ENCODE measurements around the gene MYO7B. TPM values are rescaled to one million over a fixed set of nuclear protein-coding genes. Genes with fewer than 3 reads are reported as not detected.

The MYO7B gene
- 10 to 100 TPM in 3 of 6 donors, 1 to 10 TPM in 3; 1.7 to 44.3 (median 12.0) TPM for polyA plus RNA-seq (ENCODE audit: low read depth in 6 of 6)

- H3K4me1 Mint-ChIP-seq, result no peaks in the 10 kb centered on the region
- H3K4me3 Mint-ChIP-seq, result peak within 1 kb of the TSS in 1 of 8 donors; percentile 6
- ATAC-seq (ENCODE audit: low read depth in 2 of 2) (no peak), DNase-seq (no peak)
- peak within 1 kb of the TSS in 1 of 6 donors; percentile 60 for H3K27ac Mint-ChIP-seq
- H3K27me3 Mint-ChIP-seq, result peaks cover 5 to 20% (median 10%) of the 10 kb centered on the region in 3 donors
- H3K9me3 Mint-ChIP-seq, result no peaks in the 10 kb centered on the region
- no peaks in the 10 kb centered on the region for H3K36me3 Mint-ChIP-seq
Measured at GRCh38 chr2:127535422-127535901, at the start of gene MYO7B. TSS of gene MYO7B (plus strand) at chr2:127535683. CDS start at chr2:127559723, 24,040 bp downstream.

DNA sequence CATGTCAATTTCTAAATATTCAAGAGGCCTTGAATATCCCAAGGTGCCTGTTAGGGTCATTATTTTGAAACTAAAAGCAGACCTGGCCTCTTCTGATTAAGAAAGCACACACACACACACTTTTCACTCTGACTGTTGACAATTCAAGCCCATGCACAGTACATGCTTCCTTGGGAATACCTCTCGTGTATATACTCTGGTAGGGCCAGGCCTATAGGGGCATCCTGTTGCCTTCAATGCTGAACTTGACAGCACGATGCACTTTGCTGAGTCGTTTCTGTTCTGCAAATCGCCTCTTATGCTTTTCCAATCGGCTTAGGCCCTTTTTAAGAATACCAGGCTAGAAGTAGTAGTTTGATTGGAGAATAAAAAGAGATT is 49.8 kb upstream of the MYO7B start:
- H3K27me3 Mint-ChIP-seq, result no peaks in the 10 kb centered on the region
- peak overlapping the region in 1 of 8 donors; percentile 5 for H3K4me3 Mint-ChIP-seq
- H3K4me1 Mint-ChIP-seq, result peaks cover 4 to 19% (median 13%) of the 10 kb centered on the region in 3 donors
- peaks cover 26 to 34% of the 10 kb centered on the region in 2 donors for H3K36me3 Mint-ChIP-seq
- DNase-seq (no peak), ATAC-seq (ENCODE audit: low read depth in 2 of 2) (no peak)
- H3K27ac Mint-ChIP-seq, result peak overlapping the region in 5 of 6 donors; percentile 1 to 75 (median 61)
- no peaks in the 10 kb centered on the region for H3K9me3 Mint-ChIP-seq

GRCh38 chr2:127486247-127487058 is 49.0 kb upstream of the MYO7B start:
- ATAC-seq (ENCODE audit: low read depth in 2 of 2) (no peak), DNase-seq (no peak)
- peaks cover 26 to 37% of the 10 kb centered on the region in 2 donors for H3K36me3 Mint-ChIP-seq
- no peaks in the 10 kb centered on the region for H3K27me3 Mint-ChIP-seq
- peaks cover 4 to 19% (median 13%) of the 10 kb centered on the region in 3 donors for H3K4me1 Mint-ChIP-seq
- no peak overlapping the region for H3K4me3 Mint-ChIP-seq
- H3K27ac Mint-ChIP-seq, result peak overlapping the region in 4 of 6 donors; percentile 61 to 71 (median 68)
- H3K9me3 Mint-ChIP-seq, result no peaks in the 10 kb centered on the region

- Mint-ChIP-seq H3K9me3 (no peaks in the 10 kb centered on the region), H3K4me1 (peaks cover 4 to 15% (median 13%) of the 10 kb centered on the region in 3 donors), H3K36me3 (peaks cover 17 to 40% of the 10 kb centered on the region in 2 donors), H3K27ac (peak overlapping the region in 1 of 6 donors; percentile 64), H3K4me3 (no peak overlapping the region), H3K27me3 (no peaks in the 10 kb centered on the region)
- DNase-seq (no peak), ATAC-seq (ENCODE audit: low read depth in 2 of 2) (no peak)
Measured at GRCh38 chr2:127490283-127490682, 45.2 kb upstream of the MYO7B start.

DNA sequence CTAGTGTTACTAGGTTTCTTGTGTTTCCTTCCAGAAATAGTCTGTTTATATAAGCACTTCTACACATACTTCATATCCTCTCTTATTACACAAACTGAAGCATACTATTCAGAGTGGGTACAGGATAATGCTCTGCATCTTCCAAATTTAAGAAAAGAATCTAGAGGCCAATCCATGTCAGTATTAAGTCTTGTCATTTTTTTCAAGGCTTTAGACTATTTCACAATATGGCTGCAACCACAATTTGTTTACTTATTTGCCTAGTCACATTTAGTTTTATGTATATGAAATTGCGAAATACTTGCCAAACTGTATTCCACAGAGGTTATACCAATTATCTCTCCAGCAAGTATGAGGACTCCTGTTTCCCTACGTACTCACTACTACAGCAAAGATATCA is 37.1 kb upstream of the MYO7B start:
- Mint-ChIP-seq H3K36me3 (peaks cover 39 to 47% of the 10 kb centered on the region in 2 donors), H3K9me3 (no peaks in the 10 kb centered on the region)
- no peak for ATAC-seq (ENCODE audit: low read depth in 2 of 2)

GRCh38 chr2:127503491-127503890 is 32.0 kb upstream of the MYO7B start:
- H3K27me3 Mint-ChIP-seq, result no peaks in the 10 kb centered on the region
- DNase-seq (no peak), ATAC-seq (ENCODE audit: low read depth in 2 of 2) (no peak)
- peak overlapping the region in 1 of 6 donors; percentile 50 for H3K27ac Mint-ChIP-seq
- H3K36me3 Mint-ChIP-seq, result peaks cover 35 to 43% of the 10 kb centered on the region in 2 donors
- no peaks in the 10 kb centered on the region for H3K9me3 Mint-ChIP-seq
- H3K4me1 Mint-ChIP-seq, result peaks cover 8 to 18% (median 12%) of the 10 kb centered on the region in 3 donors
- no peak overlapping the region for H3K4me3 Mint-ChIP-seq

More for the DNA sequence above, 37.1 kb upstream of the MYO7B start:
- no peaks in the 10 kb centered on the region for H3K27me3 Mint-ChIP-seq
- no peak for DNase-seq
- H3K27ac Mint-ChIP-seq, result peak overlapping the region in 2 of 6 donors; percentile 9 to 12
- peaks cover 0 to 15% (median 5%) of the 10 kb centered on the region in 3 donors for H3K4me1 Mint-ChIP-seq
- H3K4me3 Mint-ChIP-seq, result no peak overlapping the region

DNA sequence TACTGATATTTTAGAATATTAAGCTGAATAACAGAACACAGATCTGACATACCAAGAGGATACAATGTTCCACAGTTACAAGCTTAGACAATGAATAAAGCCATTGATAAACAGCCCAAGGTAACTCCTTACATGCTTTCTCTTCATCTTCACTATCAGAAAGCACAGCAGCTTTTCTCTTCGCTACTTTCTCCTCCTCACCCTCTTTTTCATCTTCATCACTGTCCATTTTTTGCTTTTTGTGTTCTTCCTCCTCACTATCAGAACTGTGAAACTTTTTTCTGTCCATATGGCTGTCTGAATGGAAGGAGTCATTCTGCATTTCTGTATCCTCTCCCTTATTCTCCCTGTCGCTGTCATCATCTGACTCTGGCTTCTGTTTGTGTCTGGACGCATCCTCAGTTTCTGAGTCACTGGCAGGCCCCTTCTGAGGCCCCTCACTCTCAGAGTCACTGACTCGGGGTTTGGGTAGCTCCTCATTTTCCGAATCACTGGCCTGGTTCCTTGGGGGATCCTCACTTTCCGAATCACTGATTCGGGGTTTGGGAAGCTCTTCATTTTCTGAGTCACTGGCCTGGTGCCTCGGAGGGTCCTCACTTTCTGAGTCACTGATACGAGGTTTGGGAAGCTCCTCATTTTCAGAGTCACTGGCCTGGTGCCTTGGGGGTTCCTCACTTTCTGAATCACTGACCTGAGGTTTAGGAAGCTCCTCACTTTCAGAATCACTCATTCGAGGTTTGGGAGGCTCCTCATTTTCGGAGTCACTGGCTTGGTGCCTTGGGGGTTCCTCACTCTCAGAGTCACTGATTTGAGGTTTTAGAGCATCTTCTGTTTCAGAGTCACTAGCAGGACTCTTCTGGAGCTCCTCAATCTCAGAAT is 30.7 kb upstream of the MYO7B start:
- DNase-seq (no peak), ATAC-seq (ENCODE audit: low read depth in 2 of 2) (no peak)
- peaks cover 20 to 30% (median 21%) of the 10 kb centered on the region in 3 donors for H3K4me1 Mint-ChIP-seq
- H3K4me3 Mint-ChIP-seq, result no peak overlapping the region
- no peaks in the 10 kb centered on the region for H3K27me3 Mint-ChIP-seq
- H3K36me3 Mint-ChIP-seq, result peaks cover 40 to 43% of the 10 kb centered on the region in 2 donors
- H3K9me3 Mint-ChIP-seq, result no peaks in the 10 kb centered on the region
- H3K27ac Mint-ChIP-seq, result peak overlapping the region in 4 of 6 donors; percentile 2 to 85 (median 36)

DNA sequence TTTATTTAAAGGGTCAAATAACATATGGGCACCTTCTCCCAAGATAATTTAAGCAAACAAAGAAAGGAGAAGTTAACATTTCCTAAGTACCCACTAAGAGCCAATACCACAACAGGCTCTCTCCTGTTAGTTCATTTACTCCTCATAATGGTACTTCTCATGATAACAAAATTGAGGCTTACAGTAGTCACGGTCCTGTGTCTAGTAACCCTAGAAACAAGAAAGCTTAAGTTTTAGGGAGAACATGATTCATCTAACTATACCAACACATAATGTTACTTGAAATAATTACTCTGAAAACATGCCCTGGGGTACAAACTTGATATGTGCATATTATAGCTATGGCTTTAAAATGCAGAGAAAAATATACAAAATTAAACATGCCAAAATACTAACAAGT is 29.0 kb upstream of the MYO7B start:
- ATAC-seq (ENCODE audit: low read depth in 2 of 2) (no peak), DNase-seq (no peak)
- H3K4me3 Mint-ChIP-seq, result no peak overlapping the region
- H3K4me1 Mint-ChIP-seq, result peaks cover 31 to 43% (median 33%) of the 10 kb centered on the region in 3 donors
- no peaks in the 10 kb centered on the region for H3K27me3 Mint-ChIP-seq
- H3K27ac Mint-ChIP-seq, result peak overlapping the region in 1 of 6 donors; percentile 22
- H3K9me3 Mint-ChIP-seq, result no peaks in the 10 kb centered on the region
- peaks cover 25 to 31% of the 10 kb centered on the region in 2 donors for H3K36me3 Mint-ChIP-seq

- H3K36me3 Mint-ChIP-seq, result peaks cover 9 to 15% of the 10 kb centered on the region in 2 donors
Measured at GRCh38 chr2:127508023-127508630, 27.4 kb upstream of the MYO7B start.

GRCh38 chr2:127508631-127509034 is 26.9 kb upstream of the MYO7B start:
- H3K4me3 Mint-ChIP-seq, result no peak overlapping the region
- peak overlapping the region in 2 of 6 donors; percentile 31 to 61 for H3K27ac Mint-ChIP-seq
- no peak for ATAC-seq (ENCODE audit: low read depth in 2 of 2)
- H3K9me3 Mint-ChIP-seq, result no peaks in the 10 kb centered on the region
- DNase-seq, result no peak
- no peaks in the 10 kb centered on the region for H3K27me3 Mint-ChIP-seq
- H3K4me1 Mint-ChIP-seq, result peaks cover 35 to 55% (median 50%) of the 10 kb centered on the region in 3 donors
- H3K36me3 Mint-ChIP-seq, result peaks cover 6 to 10% of the 10 kb centered on the region in 2 donors

More at GRCh38 chr2:127508023-127508630, 27.4 kb upstream of the MYO7B start:
- DNase-seq (no peak), ATAC-seq (ENCODE audit: low read depth in 2 of 2) (no peak)
- H3K4me1 Mint-ChIP-seq, result peaks cover 38 to 56% (median 47%) of the 10 kb centered on the region in 3 donors
- H3K9me3 Mint-ChIP-seq, result no peaks in the 10 kb centered on the region
- no peaks in the 10 kb centered on the region for H3K27me3 Mint-ChIP-seq
- no peak overlapping the region for H3K4me3 Mint-ChIP-seq
- peak overlapping the region in 3 of 6 donors; percentile 30 to 70 (median 31) for H3K27ac Mint-ChIP-seq

DNA sequence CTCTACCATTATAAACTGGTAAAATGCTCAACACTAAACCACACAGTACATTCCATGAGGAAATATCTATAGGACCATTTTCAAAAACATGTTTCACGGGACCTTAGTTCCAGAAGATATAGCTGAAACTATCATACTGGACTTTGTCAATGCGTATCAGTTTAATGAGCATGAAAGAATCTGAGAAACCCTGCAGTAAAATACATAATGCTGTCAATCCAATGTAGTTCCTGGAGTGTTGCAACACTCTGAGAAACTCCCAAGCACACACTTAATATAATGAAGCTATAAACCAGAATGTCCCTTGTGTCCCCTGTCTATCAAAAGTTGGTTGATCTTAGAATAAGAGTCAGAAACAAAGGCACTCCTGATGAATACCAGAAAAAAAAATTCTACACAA is 25.4 kb upstream of the MYO7B start:
- no peak overlapping the region for H3K27ac Mint-ChIP-seq
- H3K4me3 Mint-ChIP-seq, result no peak overlapping the region
- no peak for ATAC-seq (ENCODE audit: low read depth in 2 of 2)
- H3K27me3 Mint-ChIP-seq, result no peaks in the 10 kb centered on the region
- no peaks in the 10 kb centered on the region for H3K9me3 Mint-ChIP-seq
- peaks cover under 1 to 10% of the 10 kb centered on the region in 2 donors for H3K36me3 Mint-ChIP-seq
- no peak for DNase-seq
- peaks cover 41 to 63% (median 55%) of the 10 kb centered on the region in 3 donors for H3K4me1 Mint-ChIP-seq

DNA sequence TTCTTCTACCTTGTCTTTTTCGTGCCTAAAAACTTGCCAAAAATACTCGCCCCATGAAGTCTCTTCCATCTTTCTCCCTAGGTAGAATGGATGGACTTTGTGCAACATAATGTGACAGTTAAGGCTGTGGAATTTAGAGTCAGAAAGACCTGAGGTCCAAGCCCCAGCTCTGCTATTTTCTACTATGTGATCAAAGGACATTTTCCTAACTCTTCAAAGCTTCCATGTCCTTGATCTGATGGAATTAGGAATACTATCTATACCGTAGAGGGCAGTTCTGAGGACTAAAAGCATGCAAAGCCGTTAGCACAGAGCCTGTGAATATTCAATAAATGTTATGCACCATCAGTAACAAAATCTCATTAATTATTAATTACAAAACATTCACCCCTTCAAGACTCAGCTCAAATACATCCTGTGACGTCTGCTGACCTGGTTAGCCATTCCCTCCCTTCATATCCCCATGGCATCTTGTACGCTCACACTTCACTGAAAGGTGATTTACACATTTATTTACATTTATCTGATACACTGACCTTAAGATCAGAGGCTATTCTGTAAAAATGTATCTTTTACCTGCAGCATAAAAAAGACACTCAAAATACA is 24.3 kb upstream of the MYO7B start:
- ATAC-seq (ENCODE audit: low read depth in 2 of 2) (no peak), DNase-seq (no peak)
- Mint-ChIP-seq H3K36me3 (peaks cover 0 to 16% of the 10 kb centered on the region in 2 donors), H3K4me3 (no peak overlapping the region), H3K27ac (peak overlapping the region in 5 of 6 donors; percentile 7 to 82 (median 21)), H3K27me3 (no peaks in the 10 kb centered on the region), H3K9me3 (no peaks in the 10 kb centered on the region), H3K4me1 (peaks cover 53 to 74% (median 66%) of the 10 kb centered on the region in 3 donors)

All from naive B cell (primary cell).